ENCODE results near the gene MAP6. TPM values are rescaled to one million over a fixed set of nuclear protein-coding genes. Genes with fewer than 3 reads are reported as not detected.

MAP6 gene
- total RNA-seq, 6 experiments from 2014 or later: 0.53 to 4.3 (median 0.96) TPM

DNA sequence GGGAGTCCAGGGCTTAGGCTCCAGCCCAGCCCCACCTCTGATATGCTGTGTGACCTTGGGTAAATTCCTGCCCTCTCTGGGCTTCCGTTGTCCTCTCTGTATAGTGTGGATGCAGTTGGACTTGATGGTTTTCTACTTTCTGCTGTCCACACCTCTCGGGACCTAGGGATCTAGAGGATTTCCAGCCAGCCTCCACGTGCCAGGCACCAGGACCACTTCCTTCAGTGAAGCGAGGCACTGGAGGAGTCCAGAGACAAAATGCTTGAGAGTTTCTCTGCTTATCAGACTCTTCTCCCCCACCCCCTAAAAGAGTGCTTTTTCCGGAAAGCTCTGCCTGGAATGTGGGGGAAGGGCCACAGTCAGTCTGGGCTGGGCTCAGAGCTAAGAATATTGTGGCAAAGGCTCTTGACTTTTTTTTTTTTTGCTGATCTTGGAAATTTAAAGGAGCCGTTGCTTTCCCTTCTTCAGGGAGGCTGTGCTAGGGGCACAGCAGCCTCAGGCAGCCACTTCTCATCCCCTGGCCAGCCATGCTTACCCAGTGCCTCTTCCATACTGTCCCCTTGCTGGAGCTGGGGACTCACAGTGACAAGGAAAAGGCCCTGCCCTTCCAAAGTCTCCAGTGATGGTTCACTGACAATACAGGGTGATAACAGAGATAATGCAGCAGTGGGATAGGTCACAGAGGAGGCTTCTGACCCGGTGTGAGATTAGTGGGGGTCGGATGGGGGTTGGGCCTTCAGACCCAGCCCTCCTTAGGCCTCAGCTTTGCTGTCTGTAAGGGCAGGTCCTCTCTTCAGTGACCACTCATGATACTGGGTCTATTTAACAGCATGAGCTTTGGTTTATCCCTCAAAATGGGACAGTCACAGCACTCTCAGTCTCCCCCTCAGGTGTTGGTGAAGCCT, 109.6 kb downstream of the MAP6 start:
- peaks cover 4% of the 10 kb centered on the region; the same call in 1 of the 2 replicates for H3K9me3 Mint-ChIP-seq
- TF ChIP-seq, protein P1, sequence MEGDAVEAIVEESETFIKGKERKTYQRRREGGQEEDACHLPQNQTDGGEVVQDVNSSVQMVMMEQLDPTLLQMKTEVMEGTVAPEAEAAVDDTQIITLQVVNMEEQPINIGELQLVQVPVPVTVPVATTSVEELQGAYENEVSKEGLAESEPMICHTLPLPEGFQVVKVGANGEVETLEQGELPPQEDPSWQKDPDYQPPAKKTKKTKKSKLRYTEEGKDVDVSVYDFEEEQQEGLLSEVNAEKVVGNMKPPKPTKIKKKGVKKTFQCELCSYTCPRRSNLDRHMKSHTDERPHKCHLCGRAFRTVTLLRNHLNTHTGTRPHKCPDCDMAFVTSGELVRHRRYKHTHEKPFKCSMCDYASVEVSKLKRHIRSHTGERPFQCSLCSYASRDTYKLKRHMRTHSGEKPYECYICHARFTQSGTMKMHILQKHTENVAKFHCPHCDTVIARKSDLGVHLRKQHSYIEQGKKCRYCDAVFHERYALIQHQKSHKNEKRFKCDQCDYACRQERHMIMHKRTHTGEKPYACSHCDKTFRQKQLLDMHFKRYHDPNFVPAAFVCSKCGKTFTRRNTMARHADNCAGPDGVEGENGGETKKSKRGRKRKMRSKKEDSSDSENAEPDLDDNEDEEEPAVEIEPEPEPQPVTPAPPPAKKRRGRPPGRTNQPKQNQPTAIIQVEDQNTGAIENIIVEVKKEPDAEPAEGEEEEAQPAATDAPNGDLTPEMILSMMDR (IDR thresholded peaks at IDR 0.05): no peak
- H3K36me3 Mint-ChIP-seq (ENCODE audit: low read depth): peaks cover 21% of the 10 kb centered on the region
- peaks cover 7% of the 10 kb centered on the region for H3K27me3 Mint-ChIP-seq (ENCODE audit: insufficient read depth)
- H3K27ac Mint-ChIP-seq: peak overlapping the region; percentile 99
- H3K4me1 Mint-ChIP-seq (ENCODE audit: low read depth): peaks cover 72% of the 10 kb centered on the region
- H3K4me3 Mint-ChIP-seq: peak overlapping the region; percentile 56
- peak; percentile 58 for DNase-seq

DNA sequence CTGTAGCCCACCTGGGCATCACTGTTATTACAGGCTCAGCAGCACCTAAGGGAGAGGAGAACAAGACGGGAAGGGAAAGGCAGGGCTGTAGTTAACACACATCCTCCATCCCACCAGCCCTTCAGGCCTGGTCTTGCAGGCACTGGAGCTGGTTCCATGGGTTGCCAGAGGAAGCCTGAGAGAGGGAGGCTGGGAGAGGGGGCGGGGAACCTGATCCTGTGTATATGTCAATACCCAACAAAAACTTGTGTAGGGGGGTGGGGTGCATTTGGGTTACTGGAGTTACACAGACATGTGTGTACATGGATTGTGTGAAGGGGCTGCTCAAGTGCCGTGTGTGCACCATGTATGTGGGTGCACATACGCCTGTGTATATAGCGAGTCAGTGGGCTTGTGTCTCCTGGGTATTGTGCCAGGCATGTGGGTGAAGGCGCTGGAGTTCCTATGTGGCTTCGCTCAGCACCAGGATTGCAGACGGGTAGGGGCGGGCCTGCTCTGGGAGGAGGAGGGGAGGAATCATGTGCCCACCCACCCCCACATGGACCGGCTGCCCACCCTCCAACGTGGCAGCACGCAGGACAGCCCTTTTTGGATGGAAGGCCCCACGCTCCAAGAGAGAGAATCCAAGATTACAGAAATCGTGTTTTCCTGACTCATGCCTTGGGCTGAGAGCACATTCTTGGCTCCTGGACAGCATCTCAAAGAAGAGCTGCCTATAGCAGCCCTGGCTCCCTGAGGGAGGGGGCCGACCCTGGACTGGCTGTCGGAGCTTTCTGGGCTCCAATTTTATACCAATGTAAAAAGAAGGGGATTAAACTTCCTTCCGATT, 111.0 kb downstream of the MAP6 start:
- TF ChIP-seq, protein P1 (IDR thresholded peaks at IDR 0.05): no peak
- H3K4me3 Mint-ChIP-seq: peak overlapping the region; percentile 56
- peaks cover 8% of the 10 kb centered on the region for H3K36me3 Mint-ChIP-seq (ENCODE audit: low read depth)

DNA sequence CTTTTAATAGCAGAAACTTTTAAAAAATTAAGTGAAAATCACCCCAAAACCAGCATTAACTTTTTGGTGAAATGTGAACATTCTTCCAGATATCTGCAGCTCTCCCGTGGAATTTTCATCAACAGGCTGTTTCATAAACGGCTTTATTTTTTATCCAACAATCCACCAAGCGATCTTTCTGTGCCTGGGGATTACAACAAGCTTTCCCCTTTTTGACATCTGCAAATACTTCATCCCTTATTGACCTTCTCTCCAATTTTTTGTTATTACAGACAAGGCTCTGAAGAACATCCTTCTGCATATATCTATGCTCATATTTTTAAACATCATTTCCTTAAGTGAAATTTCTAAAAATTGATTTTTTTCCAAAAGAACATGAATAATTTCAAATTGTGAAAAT, 112.6 kb downstream of the MAP6 start:
- H3K4me1 Mint-ChIP-seq (ENCODE audit: low read depth): peaks cover 72% of the 10 kb centered on the region
- no peaks in the 10 kb centered on the region; the same call in 1 of the 2 replicates for H3K27me3 Mint-ChIP-seq (ENCODE audit: insufficient read depth)

More for the DNA sequence above, 111.0 kb downstream of the MAP6 start:
- peak; percentile 86 for DNase-seq
- Mint-ChIP-seq H3K9me3 (peaks cover 4% of the 10 kb centered on the region; the same call in 1 of the 2 replicates), H3K27me3 (ENCODE audit: insufficient read depth) (peaks cover 2% of the 10 kb centered on the region; the same call in 1 of the 2 replicates), H3K27ac (peak overlapping the region; percentile 99), H3K4me1 (ENCODE audit: low read depth) (peaks cover 79% of the 10 kb centered on the region)

DNA sequence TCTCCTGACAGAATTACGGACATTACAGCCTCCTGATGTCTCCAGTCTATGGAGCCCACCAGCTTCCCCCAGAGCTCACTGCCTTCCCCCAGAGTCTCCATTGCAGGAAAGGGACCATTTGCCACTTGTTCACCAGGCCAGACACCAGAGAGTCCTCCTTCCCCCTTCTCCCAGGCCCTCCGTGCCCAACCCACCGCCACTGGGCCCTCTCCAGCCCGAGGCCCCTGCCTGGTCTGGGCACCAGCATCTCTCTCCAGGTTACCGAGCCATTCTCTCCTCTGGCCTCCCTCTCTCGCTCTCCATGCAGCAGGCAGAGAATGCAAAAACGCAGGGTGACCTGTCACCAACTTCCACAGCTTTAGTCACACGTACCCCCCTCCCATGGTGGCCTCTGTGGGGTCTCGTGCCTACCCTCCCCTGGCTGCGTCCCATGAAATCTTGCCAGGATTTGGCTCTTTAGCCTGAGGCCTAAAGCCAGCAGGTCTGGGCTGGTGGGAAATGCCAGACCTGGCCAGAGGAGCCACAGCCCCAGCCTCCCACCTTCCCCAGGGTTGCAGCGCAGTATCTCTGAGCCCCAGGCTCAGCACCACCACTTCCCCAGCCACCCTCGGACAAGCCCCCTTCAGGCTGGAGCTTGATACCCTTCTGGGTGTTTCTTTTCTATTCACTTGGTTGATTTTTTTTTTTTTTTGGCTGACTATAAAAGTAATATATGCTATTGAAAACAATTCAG, 113.6 kb downstream of the MAP6 start:
- no peaks in the 10 kb centered on the region for H3K9me3 Mint-ChIP-seq
- no peak for DNase-seq
- no peaks in the 10 kb centered on the region for H3K36me3 Mint-ChIP-seq (ENCODE audit: low read depth)
- H3K27ac Mint-ChIP-seq: peak overlapping the region; percentile 82
- H3K27me3 Mint-ChIP-seq (ENCODE audit: insufficient read depth): no peaks in the 10 kb centered on the region; the same call in 1 of the 2 replicates
- TF ChIP-seq, protein P1 (IDR thresholded peaks at IDR 0.05): no peak
- H3K4me1 Mint-ChIP-seq (ENCODE audit: low read depth): peaks cover 62% of the 10 kb centered on the region
- H3K4me3 Mint-ChIP-seq: peak overlapping the region; percentile 66

More for the DNA sequence above, 112.6 kb downstream of the MAP6 start:
- peak overlapping the region; percentile 41; the same call in 1 of the 2 replicates for H3K27ac Mint-ChIP-seq
- no peaks in the 10 kb centered on the region for H3K9me3 Mint-ChIP-seq
- H3K36me3 Mint-ChIP-seq (ENCODE audit: low read depth): no peaks in the 10 kb centered on the region
- DNase-seq: no peak
- H3K4me3 Mint-ChIP-seq: no peak overlapping the region
- TF ChIP-seq, protein P1 (IDR thresholded peaks at IDR 0.05): no peak
